GM12873 (cell line): ENCODE data around the gene ZFR2.

Experiments
- TF ChIP-seq, protein P1 (sequence below): IDR thresholded peaks from 2 replicates; pipeline ENCODE4 v1.5.1; 2012; ENCODE audit warnings: low read depth, mild to moderate bottlenecking, moderate library complexity, low read length, control low read depth; ENCODE audit not compliant: insufficient read depth; ENCODE audit errors: missing control alignments

The ZFR2 gene

DNA sequence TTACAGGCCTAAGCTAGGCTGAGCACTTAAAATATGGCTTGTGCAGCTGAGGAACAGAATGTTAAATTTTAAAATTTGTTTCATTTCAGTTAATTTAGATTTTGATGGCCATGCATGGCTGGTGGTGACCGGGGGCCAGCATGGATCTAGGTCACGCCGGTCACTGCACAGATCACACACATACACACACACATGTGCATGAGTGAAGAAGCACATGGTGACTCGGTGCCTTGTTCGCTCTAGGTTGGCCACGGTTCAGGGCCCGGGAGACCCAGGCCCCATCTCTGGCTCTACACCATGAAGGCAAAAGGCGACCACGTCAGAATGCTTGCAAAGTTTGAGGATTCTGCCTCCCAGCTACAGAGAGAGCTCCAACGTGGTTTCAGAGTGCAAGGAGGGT, 28.0 kb downstream of the ZFR2 start:
- TF ChIP-seq, protein P1, sequence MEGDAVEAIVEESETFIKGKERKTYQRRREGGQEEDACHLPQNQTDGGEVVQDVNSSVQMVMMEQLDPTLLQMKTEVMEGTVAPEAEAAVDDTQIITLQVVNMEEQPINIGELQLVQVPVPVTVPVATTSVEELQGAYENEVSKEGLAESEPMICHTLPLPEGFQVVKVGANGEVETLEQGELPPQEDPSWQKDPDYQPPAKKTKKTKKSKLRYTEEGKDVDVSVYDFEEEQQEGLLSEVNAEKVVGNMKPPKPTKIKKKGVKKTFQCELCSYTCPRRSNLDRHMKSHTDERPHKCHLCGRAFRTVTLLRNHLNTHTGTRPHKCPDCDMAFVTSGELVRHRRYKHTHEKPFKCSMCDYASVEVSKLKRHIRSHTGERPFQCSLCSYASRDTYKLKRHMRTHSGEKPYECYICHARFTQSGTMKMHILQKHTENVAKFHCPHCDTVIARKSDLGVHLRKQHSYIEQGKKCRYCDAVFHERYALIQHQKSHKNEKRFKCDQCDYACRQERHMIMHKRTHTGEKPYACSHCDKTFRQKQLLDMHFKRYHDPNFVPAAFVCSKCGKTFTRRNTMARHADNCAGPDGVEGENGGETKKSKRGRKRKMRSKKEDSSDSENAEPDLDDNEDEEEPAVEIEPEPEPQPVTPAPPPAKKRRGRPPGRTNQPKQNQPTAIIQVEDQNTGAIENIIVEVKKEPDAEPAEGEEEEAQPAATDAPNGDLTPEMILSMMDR: no peak

DNA sequence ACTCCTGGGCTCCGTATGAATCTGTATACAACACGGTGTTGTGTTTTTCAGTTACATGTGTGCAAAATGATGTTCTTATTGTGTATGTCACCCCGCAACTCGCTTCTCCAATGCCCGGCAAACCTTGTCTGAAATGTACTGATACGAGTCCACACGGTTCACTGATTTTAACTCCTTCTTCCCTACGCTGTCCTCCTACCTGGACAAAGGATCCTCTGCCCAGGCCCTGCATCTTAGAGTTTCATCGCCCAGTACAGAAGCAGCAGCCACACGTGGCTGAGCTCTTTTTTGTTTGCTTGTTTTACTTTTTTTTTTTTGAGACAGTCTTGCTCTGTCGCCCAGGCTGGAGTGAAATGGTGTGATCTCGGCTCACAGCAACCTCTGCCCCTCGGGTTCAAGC, 28.9 kb downstream of the ZFR2 start:
- TF ChIP-seq, protein P1: no peak

DNA sequence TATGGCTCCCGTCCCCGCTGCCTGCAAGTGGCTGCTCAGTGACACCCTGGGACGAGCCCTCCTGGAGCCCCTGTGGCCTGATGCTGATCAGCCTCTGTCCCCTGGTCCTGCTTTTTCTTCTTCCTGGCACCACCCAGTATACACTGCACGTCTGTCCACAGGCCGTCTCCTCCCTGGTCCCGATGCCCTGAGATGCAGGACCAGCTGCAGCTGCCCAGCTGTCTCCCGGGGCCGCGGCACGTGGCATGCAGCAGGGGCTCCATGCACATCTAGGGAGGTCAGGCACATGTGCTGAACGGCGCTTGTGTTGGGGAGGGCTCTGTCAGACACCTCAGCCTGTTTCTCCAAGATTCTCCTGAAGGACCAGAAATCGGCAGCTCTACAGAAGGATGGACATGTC, 30.2 kb downstream of the ZFR2 start:
- TF ChIP-seq, protein P1: no peak

DNA sequence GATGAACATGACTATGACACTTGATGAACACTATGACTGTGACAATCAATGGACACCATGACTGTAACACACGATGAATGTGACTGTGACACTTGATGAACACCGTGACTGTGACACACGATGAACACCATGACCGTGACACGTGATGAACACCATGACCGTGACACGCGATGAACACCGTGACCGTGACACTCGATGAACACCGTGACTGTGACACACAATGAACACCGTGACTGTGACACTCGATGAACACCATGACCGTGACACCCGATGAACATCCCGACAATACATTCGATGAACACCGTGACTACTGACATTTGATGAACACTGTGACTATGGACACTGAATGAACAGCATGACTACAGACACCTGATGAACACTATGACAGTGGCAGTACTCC, 30.9 kb downstream of the ZFR2 start:
- TF ChIP-seq, protein P1: no peak

DNA sequence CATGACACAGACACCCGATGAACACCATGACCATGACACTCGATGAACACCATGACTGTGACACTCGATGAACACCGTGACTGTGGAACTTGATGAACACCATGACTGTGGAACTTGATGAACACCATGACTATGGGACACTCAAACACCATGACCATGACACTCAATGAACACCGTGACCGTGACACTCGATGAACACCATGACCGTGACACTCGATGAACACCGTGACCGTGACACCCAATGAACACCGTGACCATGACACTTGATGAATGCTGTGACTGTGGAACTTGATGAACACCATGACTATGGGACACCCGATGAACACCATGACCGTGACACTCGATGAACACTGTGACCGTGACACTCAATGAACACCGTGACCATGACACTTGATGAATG, 31.5 kb downstream of the ZFR2 start:
- TF ChIP-seq, protein P1: no peak

DNA sequence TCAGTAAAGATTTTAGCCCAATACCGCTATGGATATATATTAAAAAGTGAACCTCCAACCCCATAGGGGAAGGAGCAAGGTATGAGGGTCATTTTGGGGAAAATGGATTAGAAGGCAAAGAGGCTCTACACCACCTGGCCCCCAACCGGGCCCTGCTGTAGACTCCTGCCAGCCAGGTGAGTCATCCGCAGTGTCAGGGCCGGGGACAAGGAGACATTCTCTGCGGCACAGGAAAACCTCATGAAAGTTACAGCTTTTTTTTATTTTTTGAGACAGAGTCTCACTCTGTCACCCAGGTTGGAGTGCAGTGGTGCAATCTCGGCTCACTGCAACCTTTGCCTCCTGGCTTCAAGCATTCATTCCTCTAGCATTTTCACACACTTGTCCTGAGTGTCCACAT, 32.0 kb downstream of the ZFR2 start:
- TF ChIP-seq, protein P1: no peak

DNA sequence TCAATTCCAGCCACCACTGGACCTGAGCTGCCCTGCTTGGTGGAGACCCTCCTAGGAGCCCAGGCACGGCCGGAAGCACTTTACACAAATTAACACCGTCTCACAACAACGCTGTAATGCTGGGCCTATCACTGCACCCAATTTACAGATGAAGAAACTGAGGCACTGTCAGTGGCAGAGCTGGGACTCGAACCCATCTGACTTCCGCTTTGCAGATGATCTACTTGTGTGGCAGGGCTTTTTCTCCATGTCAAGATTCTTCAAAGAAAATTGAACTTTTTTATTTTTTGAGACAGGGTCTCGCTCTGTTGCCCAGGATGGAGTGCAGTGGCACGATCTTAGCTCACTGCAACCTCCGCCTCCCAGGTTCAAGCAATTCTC, 33.8 kb downstream of the ZFR2 start:
- TF ChIP-seq, protein P1: no peak
